Effector memory CD8-positive, alpha-beta T cell (primary cell): ENCODE results near the gene WNT3.

Experiments used
- ATAC-seq: fragments of 150-1000 bp; cut with Tn5 transposase; replicated peaks from 2 replicates; pipeline ENCODE4 v1.10.0; 2021; ENCODE audit warnings: mild to moderate bottlenecking, moderate library complexity
- DNase-seq, 3 experiments: peaks; one replicate each; pipeline ENCODE4 v3.0.0; 2021
- H3K27ac Mint-ChIP-seq, 2 donors: one replicate each; pipeline ENCODE4 v1.8.0; 2022; ENCODE audit warnings: mild to moderate bottlenecking in 2 of 2, mixed read lengths in 2 of 2, moderate library complexity in 2 of 2
- H3K27me3 Mint-ChIP-seq, 2 donors: one replicate each; pipeline ENCODE4 v1.8.0; 2022; ENCODE audit warnings: mixed read lengths in 2 of 2
- H3K36me3 Mint-ChIP-seq: one replicate; pipeline ENCODE4 v1.8.0; 2022; ENCODE audit warnings: mild to moderate bottlenecking, moderate library complexity, mixed read lengths; ENCODE audit not compliant: insufficient read depth
- H3K4me1 Mint-ChIP-seq, 2 donors: one replicate each; pipeline ENCODE4 v1.8.0; 2022; ENCODE audit warnings: low read depth in 2 of 2, mixed read lengths in 2 of 2
- H3K4me3 Mint-ChIP-seq, 2 donors: one replicate each; pipeline ENCODE4 v1.8.0; 2022; ENCODE audit warnings: mild to moderate bottlenecking in 2 of 2, mixed read lengths in 2 of 2, moderate library complexity in 2 of 2
- H3K9me3 Mint-ChIP-seq, 2 donors: one replicate each; pipeline ENCODE4 v1.8.0; 2022; ENCODE audit warnings: mixed read lengths in 2 of 2
- total RNA-seq, 9 experiments: gene quantifications; one replicate each; lab custom pipeline; 2026; lab: John Stamatoyannopoulos, UW

Gene WNT3, protein sequence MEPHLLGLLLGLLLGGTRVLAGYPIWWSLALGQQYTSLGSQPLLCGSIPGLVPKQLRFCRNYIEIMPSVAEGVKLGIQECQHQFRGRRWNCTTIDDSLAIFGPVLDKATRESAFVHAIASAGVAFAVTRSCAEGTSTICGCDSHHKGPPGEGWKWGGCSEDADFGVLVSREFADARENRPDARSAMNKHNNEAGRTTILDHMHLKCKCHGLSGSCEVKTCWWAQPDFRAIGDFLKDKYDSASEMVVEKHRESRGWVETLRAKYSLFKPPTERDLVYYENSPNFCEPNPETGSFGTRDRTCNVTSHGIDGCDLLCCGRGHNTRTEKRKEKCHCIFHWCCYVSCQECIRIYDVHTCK
- total RNA-seq: 0 to 0.72 (median 0.11) reads per million in 9 experiments

GRCh38 chr17:46818316-46818928, at the start of gene WNT3:
TSS of gene WNT3 (minus strand) at chr17:46818692. CDS start at chr17:46818597, 95 bp downstream.
- no peak within 1 kb of the TSS for H3K27ac Mint-ChIP-seq
- DNase-seq (no peak), ATAC-seq (peak; percentile 49)
- H3K4me3 Mint-ChIP-seq: peak within 1 kb of the TSS; percentile 74 to 77
- H3K27me3 Mint-ChIP-seq: peaks cover 73 to 94% of the 10 kb centered on the region in 2 donors
- H3K36me3 Mint-ChIP-seq: peaks cover 5% of the 10 kb centered on the region
- H3K4me1 Mint-ChIP-seq: peaks cover 14 to 24% of the 10 kb centered on the region in 2 donors
- no peaks in the 10 kb centered on the region for H3K9me3 Mint-ChIP-seq

GRCh38 chr17:46866747-46867146, 48.3 kb upstream of the WNT3 start:
- Mint-ChIP-seq H3K27ac (no peak overlapping the region), H3K36me3 (peaks cover 2% of the 10 kb centered on the region), H3K4me1 (peaks cover 0 to 4% of the 10 kb centered on the region in 2 donors), H3K4me3 (no peak overlapping the region), H3K27me3 (peaks cover 30 to 55% of the 10 kb centered on the region in 2 donors), H3K9me3 (no peaks in the 10 kb centered on the region)
- ATAC-seq (no peak), DNase-seq (no peak)

DNA sequence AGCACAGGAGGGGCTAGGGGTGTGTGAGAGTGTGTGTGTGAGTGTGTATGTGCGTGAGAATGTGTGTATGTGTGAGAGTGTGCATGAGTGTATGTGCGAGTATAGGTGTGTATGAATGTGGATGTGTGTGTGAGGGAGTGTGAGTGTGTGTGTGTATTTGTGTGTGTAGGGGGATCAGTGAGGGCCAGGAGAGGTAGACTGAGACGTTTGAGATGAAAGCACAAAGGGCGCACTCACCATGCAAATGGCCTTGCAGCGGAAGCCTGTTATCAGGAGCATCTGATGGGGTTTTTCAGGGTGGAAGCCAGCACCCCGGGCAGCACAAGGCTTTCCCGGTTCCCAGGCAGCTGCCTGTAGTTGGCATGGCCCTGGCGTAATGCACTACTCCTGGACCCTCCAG, 47.8 kb upstream of the WNT3 start:
- ATAC-seq: no peak
- Mint-ChIP-seq H3K27me3 (peaks cover 32 to 60% of the 10 kb centered on the region in 2 donors), H3K4me3 (no peak overlapping the region)

GRCh38 chr17:46865100-46865499, 46.6 kb upstream of the WNT3 start:
- Mint-ChIP-seq H3K27ac (no peak overlapping the region), H3K4me1 (peaks cover 0 to 4% of the 10 kb centered on the region in 2 donors), H3K27me3 (peaks cover 35 to 71% of the 10 kb centered on the region in 2 donors), H3K9me3 (no peaks in the 10 kb centered on the region), H3K36me3 (peaks cover 2% of the 10 kb centered on the region), H3K4me3 (no peak overlapping the region)
- no peak for ATAC-seq
- DNase-seq: no peak

More for the DNA sequence above, 47.8 kb upstream of the WNT3 start:
- H3K36me3 Mint-ChIP-seq: peaks cover 2% of the 10 kb centered on the region
- H3K4me1 Mint-ChIP-seq: peaks cover 0 to 4% of the 10 kb centered on the region in 2 donors
- H3K27ac Mint-ChIP-seq: no peak overlapping the region
- H3K9me3 Mint-ChIP-seq: no peaks in the 10 kb centered on the region
- DNase-seq: no peak

DNA sequence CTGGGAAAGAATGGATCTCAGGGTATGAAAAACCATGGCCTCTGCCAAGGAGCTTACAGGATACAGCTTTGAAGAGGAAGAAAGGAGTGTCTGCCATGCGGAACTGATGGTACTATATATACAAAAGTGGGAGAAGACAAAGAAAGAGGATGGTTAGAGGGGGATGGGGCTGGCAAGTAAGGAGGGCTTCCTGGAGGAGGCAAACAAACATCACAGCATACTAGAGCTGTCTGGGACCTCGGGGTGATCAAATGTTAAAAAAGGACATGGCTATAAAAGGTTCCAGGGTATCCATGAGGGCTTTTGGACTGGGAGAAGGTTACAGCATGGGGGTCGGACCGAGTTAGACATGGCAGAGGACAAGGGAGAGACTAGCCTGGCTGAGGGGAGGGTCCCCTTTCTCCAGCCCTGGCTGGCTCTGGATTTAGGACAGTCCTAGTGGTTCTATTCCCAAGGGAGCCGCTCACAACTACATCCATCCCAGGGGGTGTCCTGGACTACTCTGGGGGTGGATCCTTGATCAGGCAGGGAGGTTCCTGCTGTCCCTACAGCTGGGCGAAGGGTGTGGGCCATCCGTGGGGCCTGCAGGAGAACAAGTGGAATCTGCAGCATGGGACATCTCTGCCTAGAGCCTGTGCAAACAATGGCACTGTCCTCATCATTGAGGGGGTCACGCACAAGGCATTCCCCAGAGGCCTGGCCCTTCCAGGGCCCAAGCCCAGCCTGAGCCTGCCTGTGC, 45.1 kb upstream of the WNT3 start:
- Mint-ChIP-seq H3K36me3 (peaks cover 2% of the 10 kb centered on the region), H3K27ac (no peak overlapping the region), H3K4me1 (peaks cover 0 to 4% of the 10 kb centered on the region in 2 donors), H3K27me3 (peaks cover 35 to 83% of the 10 kb centered on the region in 2 donors), H3K9me3 (no peaks in the 10 kb centered on the region), H3K4me3 (no peak overlapping the region)
- ATAC-seq (no peak), DNase-seq (no peak)

DNA sequence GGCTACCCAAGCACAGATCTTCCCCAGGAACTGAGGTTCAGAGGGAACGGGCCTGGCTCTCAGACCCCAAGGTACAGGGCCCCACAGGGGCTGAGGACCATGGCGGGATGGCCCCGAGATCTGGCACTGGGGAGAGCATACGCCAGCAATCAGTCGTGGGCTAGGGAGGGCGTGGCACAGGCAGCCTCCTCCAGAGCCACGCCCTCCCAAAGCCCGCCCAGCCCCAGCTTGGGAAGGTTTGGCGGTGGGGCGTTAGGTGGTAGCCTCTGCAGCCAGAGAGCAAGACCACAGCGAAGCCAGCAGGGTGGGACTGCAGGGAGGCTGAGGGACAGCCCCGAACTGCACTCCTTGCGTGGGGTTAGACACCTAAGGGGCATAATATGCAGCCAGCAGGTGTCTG, 44.5 kb upstream of the WNT3 start:
- peaks cover 36 to 83% of the 10 kb centered on the region in 2 donors for H3K27me3 Mint-ChIP-seq
- DNase-seq (no peak), ATAC-seq (no peak)
- H3K4me3 Mint-ChIP-seq: no peak overlapping the region
- no peaks in the 10 kb centered on the region for H3K36me3 Mint-ChIP-seq
- H3K9me3 Mint-ChIP-seq: no peaks in the 10 kb centered on the region
- H3K4me1 Mint-ChIP-seq: peaks cover 0 to 4% of the 10 kb centered on the region in 2 donors
- no peak overlapping the region for H3K27ac Mint-ChIP-seq

DNA sequence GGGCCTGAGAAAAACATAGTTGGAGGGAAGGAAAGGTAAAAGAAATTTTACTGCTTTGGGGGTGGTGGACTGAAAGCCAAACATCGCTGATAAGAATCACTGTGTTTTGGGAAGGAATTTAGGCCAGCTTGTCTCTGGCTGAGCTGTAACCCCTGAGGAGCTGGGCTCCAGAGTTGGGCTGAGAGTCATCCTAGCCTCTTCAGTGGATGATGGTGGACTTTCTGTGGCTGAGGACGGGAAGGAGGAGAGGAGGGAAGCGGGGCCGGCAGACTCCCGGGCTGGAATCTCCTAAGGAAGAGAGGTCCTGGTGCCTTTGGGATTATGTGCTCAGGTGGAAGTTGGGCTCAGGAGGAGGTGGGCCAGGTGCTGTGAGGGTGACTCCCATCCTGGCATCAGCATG, 41.5 kb upstream of the WNT3 start:
- H3K9me3 Mint-ChIP-seq: no peaks in the 10 kb centered on the region
- DNase-seq (no peak), ATAC-seq (no peak)
- peaks cover 0 to 3% of the 10 kb centered on the region in 2 donors for H3K4me1 Mint-ChIP-seq
- no peak overlapping the region for H3K27ac Mint-ChIP-seq
- no peak overlapping the region for H3K4me3 Mint-ChIP-seq
- H3K36me3 Mint-ChIP-seq: no peaks in the 10 kb centered on the region
- H3K27me3 Mint-ChIP-seq: peaks cover 28 to 81% of the 10 kb centered on the region in 2 donors

DNA sequence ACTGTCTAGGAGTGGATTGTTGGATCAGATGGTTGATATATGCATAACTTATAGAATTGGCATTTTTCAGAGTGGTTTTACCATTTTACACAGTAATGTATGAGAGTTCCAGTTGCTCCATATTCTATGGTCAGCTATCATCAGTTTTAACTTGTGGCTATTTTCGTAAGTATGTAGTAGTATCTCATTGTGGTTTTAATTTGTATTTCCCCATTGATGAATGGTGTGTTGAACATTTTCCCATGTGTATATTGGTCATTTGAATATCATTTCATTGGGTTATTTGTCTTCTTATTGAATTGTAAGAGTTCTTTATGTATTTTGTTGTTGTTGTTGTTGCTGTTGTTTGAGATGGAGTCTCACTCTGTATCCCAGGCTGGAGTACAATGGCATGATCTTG, 39.1 kb upstream of the WNT3 start:
- no peaks in the 10 kb centered on the region for H3K9me3 Mint-ChIP-seq
- H3K4me1 Mint-ChIP-seq: no peaks in the 10 kb centered on the region
- no peaks in the 10 kb centered on the region for H3K36me3 Mint-ChIP-seq
- no peak for DNase-seq
- ATAC-seq: no peak
- H3K27ac Mint-ChIP-seq: no peak overlapping the region
- peaks cover 32 to 78% of the 10 kb centered on the region in 2 donors for H3K27me3 Mint-ChIP-seq
- H3K4me3 Mint-ChIP-seq: no peak overlapping the region

- H3K4me1 Mint-ChIP-seq: peaks cover 6 to 7% of the 10 kb centered on the region in 2 donors
- no peak overlapping the region for H3K27ac Mint-ChIP-seq
- no peaks in the 10 kb centered on the region for H3K36me3 Mint-ChIP-seq
- H3K27me3 Mint-ChIP-seq: peaks cover 49 to 88% of the 10 kb centered on the region in 2 donors
- no peak for ATAC-seq
- H3K9me3 Mint-ChIP-seq: no peaks in the 10 kb centered on the region
- DNase-seq: no peak
- H3K4me3 Mint-ChIP-seq: no peak overlapping the region
These were observed 36.5 kb upstream of the WNT3 start for GRCh38 chr17:46854948-46855347.

DNA sequence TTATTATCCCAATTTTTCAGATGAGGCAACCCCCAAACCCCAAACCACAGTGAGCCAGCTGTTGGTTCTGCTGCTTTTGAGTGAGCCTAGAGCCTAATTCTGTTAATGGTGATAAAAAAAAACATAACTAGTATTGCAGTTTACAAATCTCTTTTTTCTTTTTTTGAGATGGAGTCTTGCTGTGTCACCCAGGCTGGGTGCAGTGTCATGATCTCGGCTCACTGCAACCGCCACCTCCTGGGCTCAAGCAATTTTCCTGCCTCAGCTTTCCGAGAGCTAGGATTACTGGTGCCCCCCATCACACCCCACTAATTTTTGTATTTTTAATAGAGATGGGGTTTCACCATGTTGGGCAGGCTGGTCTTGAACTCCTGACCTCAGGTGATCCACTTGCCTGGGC, 36.0 kb upstream of the WNT3 start:
- Mint-ChIP-seq H3K27ac (no peak overlapping the region), H3K27me3 (peaks cover 54 to 88% of the 10 kb centered on the region in 2 donors), H3K4me3 (no peak overlapping the region), H3K9me3 (no peaks in the 10 kb centered on the region), H3K36me3 (no peaks in the 10 kb centered on the region), H3K4me1 (peaks cover 6 to 7% of the 10 kb centered on the region in 2 donors)
- ATAC-seq (no peak), DNase-seq (no peak)

DNA sequence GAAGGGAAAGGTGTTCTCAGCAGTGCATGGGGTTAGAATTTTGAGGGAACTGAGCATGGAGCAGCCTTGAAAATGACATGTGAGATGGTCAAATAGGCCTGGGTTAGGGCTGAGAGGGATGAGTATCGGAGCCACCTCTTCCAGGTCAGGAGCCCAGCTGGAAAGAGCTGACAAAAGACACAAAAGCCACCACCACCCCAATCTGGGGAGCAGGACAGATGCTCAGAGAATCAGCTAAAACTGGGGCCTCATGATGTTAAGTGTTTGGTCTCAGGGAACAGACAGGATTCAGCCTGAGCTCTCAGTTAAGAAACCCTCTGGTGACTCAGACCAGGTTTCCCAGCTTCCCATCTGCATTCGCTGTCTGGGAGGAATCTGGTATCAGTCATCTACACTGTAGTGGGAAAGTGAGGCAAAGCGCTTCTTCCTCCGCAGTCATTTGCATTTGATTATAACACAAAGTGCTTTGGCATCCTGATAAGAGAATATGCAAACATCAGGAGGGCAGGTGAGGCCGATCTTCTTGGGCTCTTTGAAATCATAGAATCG, 35.5 kb upstream of the WNT3 start:
- H3K4me3 Mint-ChIP-seq: no peak overlapping the region
- DNase-seq: no peak
- H3K4me1 Mint-ChIP-seq: peaks cover 6 to 7% of the 10 kb centered on the region in 2 donors
- H3K27ac Mint-ChIP-seq: peak overlapping the region in 1 of 2 donors; percentile 16
- H3K9me3 Mint-ChIP-seq: no peaks in the 10 kb centered on the region
- no peaks in the 10 kb centered on the region for H3K36me3 Mint-ChIP-seq
- no peak for ATAC-seq
- H3K27me3 Mint-ChIP-seq: peaks cover 59 to 88% of the 10 kb centered on the region in 2 donors

DNA sequence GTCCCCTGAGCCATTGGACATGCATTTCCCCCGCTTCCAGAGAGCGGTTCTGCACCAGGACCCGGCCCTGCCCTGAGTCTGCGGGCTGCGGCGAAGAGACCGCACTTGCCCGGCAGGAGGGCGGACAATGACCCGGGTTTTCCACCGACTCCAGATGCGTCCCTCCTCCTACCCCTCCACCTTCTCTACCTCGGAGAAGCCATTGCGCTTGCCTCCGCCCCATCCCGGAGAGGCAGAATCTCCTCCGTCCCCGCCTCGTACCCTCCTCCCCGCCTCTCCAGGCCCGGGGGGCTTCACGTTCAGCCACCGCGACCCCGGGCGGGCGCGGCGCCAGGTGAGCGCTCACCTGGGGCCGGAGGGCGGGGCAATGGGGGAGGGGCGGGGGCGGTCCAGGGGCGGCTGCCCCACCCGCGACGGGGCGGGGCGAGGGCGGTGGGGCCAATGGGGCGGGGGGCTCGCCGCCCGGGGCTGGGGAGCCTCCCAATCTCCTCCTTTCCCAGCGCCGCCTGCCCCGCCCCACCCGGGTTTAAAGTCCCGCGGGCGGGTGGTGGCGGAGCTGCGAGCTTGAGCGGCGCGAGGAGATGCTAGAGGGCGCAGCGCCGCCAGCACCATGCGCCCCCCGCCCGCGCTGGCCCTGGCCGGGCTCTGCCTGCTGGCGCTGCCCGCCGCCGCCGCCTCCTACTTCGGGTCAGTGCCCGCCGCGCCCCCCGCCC, 32.7 kb upstream of the WNT3 start, which contains the start of gene WNT9B:
WNT9B (plus strand) TSS at position 555 of the 713 bp plus-strand sequence; CDS start at position 611, 56 bp downstream.
- Mint-ChIP-seq H3K4me3 (peak within 1 kb of the TSS; percentile 39 to 68), H3K9me3 (no peaks in the 10 kb centered on the region), H3K27me3 (peaks cover 74 to 95% of the 10 kb centered on the region in 2 donors), H3K4me1 (peaks cover 6 to 7% of the 10 kb centered on the region in 2 donors), H3K27ac (peak within 1 kb of the TSS in 1 of 2 donors; percentile 33), H3K36me3 (peaks cover 3% of the 10 kb centered on the region)
- no peak for DNase-seq
- peak; percentile 47 for ATAC-seq
